Activated gamma-delta T cell treated with anti-CD3 and anti-CD28 coated beads, Interleukin-2, amount 50 U/mL, for 16 hours (primary cell): ENCODE results near the gene PTGR2.
"Not testable (repeated sequence)": the region's sequence is repeated elsewhere in the genome, so short reads cannot be mapped to it uniquely, and the experiment has no call there.

Source experiments
- DNase-seq: peaks from one replicate; pipeline ENCODE4 v3.0.0-alpha.2; 2020; ENCODE audit warnings: low read depth

PTGR2 gene

GRCh38 chr14:73833530-73834260, 17.9 kb upstream of the PTGR2 start:
- DNase-seq: no peak

GRCh38 chr14:73834261-73834625, 17.4 kb upstream of the PTGR2 start:
- no peak for DNase-seq

DNA sequence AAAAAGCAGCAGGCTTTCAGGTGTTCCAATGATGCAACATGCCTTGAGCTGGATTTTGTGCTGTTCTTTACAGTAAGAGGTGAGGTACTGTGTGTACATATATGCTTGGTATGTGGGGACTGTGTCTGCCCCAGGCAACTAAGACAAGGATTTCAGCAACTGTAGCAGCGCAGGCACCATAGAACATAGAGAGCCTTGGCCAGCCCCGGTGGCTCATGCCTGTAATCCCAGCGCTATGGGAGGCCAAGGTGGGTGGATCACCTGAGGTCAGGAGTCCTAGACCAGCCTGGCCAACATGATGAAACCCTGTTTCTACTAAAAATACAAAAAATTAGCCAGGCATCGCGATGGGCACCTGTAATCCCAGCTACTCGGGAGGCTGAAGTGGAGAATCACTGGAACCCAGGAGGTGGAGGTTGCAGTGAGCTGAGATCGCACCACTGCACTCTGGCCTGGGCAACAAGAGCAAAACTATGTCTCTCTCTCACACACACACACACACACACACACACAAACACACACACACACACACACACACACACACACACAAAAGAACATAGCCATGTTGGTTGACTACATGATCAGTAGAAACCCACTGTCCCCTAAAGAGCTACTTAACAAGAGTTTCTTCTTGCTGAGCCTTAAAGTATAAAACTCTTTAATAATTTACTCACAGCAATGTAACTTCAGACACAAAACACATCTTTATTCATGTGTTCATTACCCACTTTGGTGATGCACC, 13.2 kb upstream of the PTGR2 start:
- not testable (repeated sequence) for DNase-seq

DNA sequence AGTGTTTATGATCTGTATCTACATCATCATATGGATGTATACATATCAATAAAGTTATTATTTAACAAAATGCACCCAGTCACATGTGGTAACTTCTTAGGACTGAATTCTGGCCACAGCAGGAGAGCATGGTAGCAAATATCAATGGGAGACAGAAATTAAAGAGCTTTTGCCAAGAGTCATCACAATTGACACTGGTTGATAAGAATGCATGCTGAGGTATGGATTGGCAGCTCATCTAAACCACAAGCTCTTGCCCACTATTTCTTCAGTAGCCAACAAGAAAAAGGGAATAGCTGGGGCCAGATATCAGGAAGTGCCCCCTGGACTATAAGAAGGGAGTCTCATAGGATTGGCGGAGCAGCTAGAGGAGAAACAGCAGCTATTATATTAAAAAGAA, 9.4 kb upstream of the PTGR2 start:
- DNase-seq: no peak

DNA sequence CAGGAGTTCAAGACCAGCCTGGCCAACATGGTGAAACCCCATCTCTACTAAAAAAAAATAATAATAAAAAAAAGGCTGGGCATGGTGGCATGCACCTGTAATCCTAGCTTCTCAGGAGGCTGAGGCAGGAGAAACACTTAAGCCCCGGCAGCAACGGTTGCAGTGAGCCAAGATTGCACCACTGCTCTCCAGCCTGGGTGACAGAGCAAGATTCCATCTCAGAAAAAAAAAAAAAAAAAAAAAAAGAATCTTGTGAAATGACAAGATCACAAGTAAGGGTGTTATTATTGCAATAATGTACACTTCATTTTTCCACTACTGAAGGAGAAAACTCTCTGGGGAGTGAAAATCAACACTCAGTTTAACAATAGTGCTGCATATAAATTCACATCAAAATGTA, 8.8 kb upstream of the PTGR2 start:
- no peak for DNase-seq

- no peak for DNase-seq
Observed at GRCh38 chr14:73843296-73843695, 8.3 kb upstream of the PTGR2 start.

DNA sequence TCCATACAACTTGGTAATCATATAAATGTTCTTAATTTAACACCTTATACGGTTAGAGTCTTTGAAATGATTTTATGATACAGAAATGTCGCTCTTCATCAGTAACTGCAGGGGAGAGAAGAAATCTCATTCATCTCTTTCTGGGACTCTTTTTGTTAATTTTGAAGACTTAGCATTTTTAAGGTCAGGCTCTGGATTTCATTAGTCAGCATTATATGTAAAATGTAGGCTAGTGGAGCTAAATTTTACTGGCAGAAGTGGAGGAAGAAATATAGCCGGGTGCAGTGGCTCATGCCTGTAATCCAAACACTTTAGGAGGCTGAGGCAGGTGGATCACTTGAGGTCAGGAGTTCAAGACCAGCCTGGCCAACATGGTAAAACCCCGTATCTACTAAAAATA, 4.7 kb upstream of the PTGR2 start:
- no peak for DNase-seq

DNA sequence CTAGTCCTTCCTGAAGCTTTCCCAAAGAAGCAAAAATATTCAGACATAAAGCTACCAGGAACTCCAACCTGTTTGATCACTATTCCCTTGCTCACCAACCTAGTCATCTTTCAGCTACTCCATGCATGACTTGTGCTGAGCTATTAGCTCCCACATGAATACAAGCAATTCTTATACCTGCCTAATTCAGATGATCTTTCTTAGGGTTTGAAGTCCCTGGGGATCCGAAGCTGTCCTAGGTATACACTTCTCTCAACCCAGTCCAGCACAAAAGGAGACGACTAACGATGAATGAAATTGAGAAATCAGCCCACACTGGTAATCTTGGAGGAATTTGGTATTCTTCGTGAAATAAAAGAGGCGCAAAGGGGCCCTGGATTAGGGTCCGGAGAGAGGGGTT, 631 bp upstream of the PTGR2 start:
- no peak for DNase-seq

DNA sequence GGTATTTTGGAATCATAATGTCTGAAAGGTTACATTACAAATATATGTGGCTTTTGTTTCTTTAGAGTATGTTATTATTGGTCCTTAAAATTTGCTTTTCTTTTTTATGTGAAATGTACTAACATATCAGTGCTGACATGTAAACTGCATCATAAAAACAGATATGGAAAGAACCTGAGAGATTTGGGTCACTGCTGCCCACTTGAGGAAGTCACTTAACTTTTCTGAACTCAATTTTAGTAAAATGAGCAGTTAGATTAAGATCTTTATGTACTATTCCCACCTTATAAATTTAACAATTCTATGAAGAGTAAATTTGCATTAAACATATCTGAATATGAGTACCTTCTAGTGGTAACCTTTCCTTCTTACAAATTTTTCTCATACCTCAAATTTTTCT, 7.5 kb downstream of the PTGR2 start:
- no peak for DNase-seq

GRCh38 chr14:73861073-73861472, 9.4 kb downstream of the PTGR2 start:
- DNase-seq: no peak

DNA sequence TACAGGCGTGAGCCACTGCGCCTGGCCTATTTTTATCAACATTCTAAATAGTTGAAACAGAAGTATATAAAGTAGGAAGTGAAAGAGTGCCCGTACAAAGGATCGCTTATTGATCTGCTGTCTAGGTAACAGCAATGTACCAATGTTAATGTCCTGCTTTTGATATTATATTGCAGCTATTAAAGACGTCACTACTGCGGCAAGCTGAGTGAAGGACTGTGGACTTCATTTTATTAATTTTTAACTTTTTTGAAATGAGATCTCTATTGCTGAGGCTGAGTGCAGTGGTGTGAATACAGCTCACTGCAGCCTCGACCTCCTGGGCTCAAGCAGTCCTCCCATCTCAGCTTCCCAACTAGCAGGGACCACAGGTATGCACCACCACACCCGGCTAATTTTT, 10.8 kb downstream of the PTGR2 start:
- no peak for DNase-seq

- no peak for DNase-seq
Observed at GRCh38 chr14:73863209-73863608, 11.6 kb downstream of the PTGR2 start.

DNA sequence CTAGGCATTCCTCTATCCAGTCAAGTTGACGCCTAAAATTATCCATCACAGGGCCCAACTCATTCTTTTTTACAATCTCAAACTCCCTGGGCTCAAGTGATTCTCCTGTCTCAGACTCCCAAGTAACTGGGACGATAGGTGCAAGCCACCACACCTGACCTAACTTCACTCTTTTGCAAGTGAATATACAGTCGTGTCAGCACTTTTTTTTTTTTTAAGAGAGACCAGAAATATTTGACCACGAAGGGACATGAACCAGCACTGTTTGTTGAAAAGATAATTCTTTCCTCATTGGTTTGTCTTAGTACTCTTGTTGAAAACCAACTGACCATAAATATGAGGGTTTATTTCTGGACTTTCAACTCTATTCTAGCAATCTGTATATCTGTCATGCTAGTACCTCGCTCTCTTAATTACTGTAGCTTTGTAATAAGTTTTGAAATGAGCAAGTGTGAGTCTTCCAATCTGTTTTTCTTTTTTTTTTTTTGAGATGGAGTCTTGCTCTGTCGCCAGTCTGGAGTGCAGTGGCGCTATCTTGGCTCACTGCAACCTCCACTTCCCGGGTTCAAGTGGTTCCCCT, 14.0 kb downstream of the PTGR2 start:
- DNase-seq: no peak

DNA sequence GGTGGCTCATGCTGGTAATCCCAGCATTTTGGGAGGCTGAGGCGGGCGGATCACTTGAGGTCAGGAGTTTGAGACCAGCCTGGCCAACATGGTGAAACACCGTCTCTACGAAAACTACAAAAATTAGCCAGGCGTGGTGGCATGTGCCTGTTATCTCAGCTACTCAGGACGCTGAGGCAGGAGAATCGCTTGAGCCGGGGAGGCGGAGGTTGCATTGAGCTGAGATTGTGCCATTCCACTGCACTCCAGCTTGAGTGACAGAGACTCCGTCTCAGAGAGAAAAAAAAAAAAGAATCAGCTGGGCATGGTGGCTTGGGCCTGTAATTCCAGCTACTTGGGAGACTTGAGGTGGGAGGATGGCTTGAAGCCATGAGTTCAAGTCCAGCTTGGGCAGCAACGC, 18.1 kb downstream of the PTGR2 start:
- not testable (repeated sequence) for DNase-seq

- DNase-seq: no peak
Observed at GRCh38 chr14:73870525-73871235, 19.0 kb downstream of the PTGR2 start.

GRCh38 chr14:73873660-73874059, 22.0 kb downstream of the PTGR2 start:
- DNase-seq: no peak

- no peak for DNase-seq
Observed at GRCh38 chr14:73877790-73878189, 26.2 kb downstream of the PTGR2 start.

DNA sequence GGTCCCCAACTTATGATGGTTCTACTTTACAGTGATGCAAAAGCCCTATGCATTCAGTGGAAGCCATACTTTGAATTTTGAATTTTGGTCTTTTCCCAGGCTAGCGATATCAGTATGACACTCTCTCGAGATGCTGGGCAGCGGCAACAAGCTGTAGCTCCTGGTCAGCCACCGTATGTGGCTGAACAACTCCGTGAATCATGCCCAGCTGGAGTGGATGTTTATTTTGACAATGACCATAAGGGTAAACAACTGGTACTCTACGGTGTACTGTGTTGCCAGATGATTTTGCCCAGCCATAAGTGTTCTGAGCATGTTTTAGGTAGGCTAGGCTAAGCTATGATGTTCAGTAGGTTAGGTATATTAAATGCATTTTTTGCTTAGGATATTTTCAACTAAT, 26.8 kb downstream of the PTGR2 start:
- no peak for DNase-seq

GRCh38 chr14:73879027-73879426, 27.4 kb downstream of the PTGR2 start:
- no peak for DNase-seq

- no peak for DNase-seq
Observed at GRCh38 chr14:73884438-73885190, 33.0 kb downstream of the PTGR2 start.

- DNase-seq: peak; percentile 80
Observed at GRCh38 chr14:73886449-73887317, 35.1 kb downstream of the PTGR2 start, which contains the start of gene ZNF410. ZNF410 (plus strand) TSS chr14:73886859; CDS start chr14:73892176, 5,317 bp downstream.
